HG02610 (cell line): ENCODE measurements around the gene CRLF2.
"Not testable (repeated sequence)": the region's sequence is repeated elsewhere in the genome, so short reads cannot be mapped to it uniquely, and the experiment has no call there.

Source experiments
- ATAC-seq: cut with Tn5 transposase; IDR thresholded peaks from one replicate; pipeline ENCODE4 v1.9.1; 2021; ENCODE audit warnings: mild to moderate bottlenecking, moderate library complexity; ENCODE audit not compliant: unreplicated experiment

Gene CRLF2

GRCh38 chrX:1169189-1169588 lies 43.3 kb downstream of the CRLF2 start:
- ATAC-seq: no peak

- ATAC-seq: no peak
These were observed 44.4 kb downstream of the CRLF2 start for GRCh38 chrX:1167918-1168481.

GRCh38 chrX:1167466-1167865 lies 45.0 kb downstream of the CRLF2 start:
- no peak for ATAC-seq

GRCh38 chrX:1165535-1166196 lies 46.8 kb downstream of the CRLF2 start:
- no peak for ATAC-seq

- ATAC-seq: no peak
These were observed 47.8 kb downstream of the CRLF2 start for GRCh38 chrX:1164322-1165288.

GRCh38 chrX:1163231-1163630 lies 49.2 kb downstream of the CRLF2 start:
- no peak for ATAC-seq

GRCh38 chrX:1162119-1162916 lies 50.1 kb downstream of the CRLF2 start:
- no peak for ATAC-seq

- no peak for ATAC-seq
These were observed 52.9 kb downstream of the CRLF2 start for GRCh38 chrX:1159548-1159947.

GRCh38 chrX:1156681-1157455 lies 55.6 kb downstream of the CRLF2 start:
- ATAC-seq: not testable (repeated sequence)

GRCh38 chrX:1153940-1154339 lies 58.5 kb downstream of the CRLF2 start:
- ATAC-seq: no peak

- no peak for ATAC-seq
These were observed 60.4 kb downstream of the CRLF2 start for GRCh38 chrX:1152090-1152489.

- no peak for ATAC-seq
These were observed 60.9 kb downstream of the CRLF2 start for GRCh38 chrX:1151378-1152077.

GRCh38 chrX:1150569-1151347 lies 61.7 kb downstream of the CRLF2 start:
- no peak for ATAC-seq

- no peak for ATAC-seq
These were observed 64.6 kb downstream of the CRLF2 start for GRCh38 chrX:1147611-1148515.

GRCh38 chrX:1144293-1144692 lies 68.2 kb downstream of the CRLF2 start:
- no peak for ATAC-seq
